Fibroblast of skin of right biceps (primary cell): ENCODE results near the gene MAP4K3.

Experiments
- DNase-seq: peaks from one replicate; pipeline ENCODE4 v3.0.0-alpha.2; 2013

The MAP4K3 gene

DNA sequence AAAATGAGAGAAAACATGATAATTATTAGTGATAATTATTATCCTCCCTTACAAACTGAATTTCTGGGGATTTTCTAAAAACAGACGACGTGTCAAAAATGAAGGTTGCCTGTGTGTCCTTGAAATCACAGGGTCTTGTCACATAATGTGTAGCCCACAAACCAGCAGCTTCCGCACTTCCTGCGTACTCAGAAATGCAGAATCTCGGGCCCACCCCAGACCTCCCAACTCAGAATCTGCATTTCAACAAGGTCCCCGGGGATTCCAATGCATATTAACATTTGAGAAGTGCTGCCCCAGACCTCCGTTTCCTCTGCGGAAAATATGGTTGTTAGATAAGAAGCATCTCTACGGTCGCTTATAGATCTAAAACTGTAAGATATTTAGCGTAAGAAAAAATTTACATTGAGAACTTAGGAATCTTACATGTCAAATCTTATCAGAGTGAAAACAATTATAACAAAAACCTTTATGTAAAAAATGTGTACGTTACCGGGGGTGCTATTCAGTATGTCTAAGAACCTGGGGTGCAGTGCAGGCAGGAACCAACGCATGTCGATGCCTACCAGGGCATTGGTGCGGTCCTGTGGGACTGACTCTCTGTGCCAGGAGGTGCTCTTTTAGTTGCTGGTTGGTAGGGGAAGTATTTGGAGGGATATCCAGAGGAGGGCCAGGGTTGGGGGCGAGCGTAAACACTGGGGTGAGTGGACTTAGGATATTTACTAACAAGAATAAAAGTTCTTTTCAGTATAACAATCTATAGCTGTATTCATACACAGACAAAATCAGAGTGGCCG lies 208.5 kb downstream of the MAP4K3 start:
- DNase-seq: no peak

DNA sequence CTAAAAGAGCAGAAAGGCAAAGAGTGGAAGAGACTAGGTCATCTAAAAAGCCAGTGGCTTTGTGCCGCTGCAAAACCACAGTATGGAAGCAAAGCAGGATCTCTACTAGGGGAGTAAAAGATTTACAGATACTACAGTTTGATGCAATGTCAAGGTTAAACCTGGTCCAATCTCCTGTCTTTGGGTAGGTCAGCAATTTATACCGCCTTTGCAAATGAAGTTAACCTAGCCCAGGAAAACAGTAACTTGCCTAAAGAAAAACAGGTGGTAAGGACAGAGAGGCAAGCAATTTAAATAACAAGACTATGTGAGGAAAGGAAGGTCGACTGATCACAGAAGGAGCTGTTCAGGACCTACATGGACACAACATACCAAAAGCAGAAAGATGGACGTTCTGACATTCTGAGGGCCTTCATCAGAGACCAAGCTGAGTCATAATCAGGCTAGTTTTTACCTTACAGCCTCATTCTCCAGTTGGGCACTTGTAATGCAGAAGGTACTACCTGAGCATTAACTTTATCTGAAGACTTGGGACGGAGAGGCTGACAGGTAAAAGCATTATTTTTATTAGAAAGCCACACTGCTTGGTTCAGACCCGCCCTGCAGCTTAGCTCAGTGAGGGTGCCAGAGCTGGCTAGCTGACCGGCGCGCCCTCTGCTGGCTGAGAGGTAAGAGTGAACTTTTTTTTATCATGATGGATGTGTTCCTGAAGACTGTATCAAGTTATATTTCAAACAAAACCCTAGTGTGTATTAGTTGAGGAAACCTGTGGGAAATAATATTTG lies 209.3 kb downstream of the MAP4K3 start:
- DNase-seq: peak; percentile 62

DNA sequence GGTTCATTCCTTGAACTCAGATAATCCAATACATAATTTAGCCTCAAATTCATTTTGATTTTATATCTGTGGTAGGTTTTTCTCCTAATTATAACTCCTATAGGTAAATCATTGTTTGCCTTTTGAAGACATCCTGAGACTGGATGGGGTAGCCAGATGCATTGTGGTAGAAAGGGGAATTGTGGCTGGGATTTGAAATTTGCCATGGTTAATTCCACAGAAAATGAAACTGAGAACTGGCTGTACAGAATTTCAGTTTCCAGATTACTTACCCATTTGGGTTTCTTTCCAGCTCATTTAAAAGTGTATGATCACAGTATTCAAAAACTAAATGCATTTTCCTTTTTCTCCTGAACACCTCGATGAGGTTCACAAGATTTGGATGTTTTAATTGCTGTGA lies 211.5 kb downstream of the MAP4K3 start:
- no peak for DNase-seq

DNA sequence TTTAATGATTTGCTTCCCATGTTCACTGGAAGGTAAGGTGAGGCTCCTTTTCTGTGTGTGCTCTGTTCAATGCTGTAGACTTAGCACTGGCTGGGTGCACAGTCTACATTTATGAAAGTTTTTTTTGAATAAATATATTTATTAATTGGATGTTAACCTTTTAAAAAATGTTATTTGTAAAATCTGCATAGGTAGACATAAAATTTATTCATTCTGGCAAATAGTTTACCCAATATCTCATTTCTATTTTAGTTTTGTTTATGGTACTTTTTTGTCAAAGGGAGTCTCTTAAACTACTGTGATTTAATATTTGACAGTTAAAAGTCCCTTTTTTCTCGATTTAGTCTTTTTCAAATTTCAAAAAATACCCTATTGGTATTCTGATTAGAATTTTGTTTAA lies 213.2 kb downstream of the MAP4K3 start:
- DNase-seq: no peak

DNA sequence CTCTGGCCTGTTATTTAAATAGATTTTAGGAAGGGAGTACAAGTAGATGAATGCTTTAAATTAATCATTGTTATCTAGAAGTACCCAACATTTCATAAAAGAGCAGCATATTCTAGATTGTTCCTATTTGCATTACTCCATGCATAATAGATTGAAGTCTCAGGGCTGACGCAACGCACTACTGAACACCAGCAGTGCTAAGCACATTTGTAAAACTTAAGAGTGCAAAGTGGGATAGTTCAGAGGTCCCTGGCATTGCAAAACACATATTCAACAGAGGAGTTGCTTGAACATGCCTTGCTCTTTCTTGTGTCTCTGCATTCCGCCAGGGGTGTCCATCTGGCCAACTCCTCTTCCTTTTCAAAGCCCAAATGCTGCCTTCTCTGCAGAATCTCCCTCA lies 215.6 kb downstream of the MAP4K3 start:
- no peak for DNase-seq

DNA sequence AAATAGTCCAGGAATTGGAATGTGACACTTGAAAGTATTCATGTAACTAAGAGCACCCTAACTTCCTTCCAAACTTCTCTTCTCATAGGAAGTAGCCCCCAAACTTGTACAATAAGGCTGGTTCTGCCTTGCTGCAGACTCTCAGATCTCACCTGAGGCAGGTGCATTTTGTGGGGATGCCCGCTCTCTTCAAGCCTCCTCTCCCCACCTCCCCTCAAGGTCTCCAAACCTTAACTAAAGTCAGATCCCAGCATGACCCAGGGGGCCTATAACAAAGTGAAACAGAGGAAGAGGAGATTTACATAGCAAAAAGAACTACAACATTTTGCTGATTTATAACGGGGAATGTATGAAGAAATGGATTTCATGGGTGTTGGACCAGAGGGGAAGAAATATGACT lies 216.9 kb downstream of the MAP4K3 start:
- DNase-seq: no peak

DNA sequence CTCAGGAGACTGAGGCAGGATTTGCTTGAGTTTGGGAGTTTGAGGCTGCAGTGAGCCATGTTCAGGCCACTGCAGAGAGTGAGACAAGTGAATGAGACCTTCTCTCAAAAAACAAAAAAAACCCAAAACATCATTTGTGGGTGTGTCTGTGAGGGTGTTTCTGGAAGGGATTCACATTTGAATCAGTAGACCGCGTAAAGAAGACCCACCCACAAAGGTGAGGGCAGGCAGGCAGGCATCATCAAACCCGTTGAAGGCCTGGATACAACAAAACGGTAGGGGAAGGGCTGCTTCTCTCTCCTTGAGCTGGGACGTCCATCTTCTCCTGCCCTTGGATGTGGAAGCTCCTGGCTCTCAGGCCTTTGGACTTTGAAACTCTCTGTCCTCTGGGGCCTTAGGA lies 218.7 kb downstream of the MAP4K3 start:
- no peak for DNase-seq

DNA sequence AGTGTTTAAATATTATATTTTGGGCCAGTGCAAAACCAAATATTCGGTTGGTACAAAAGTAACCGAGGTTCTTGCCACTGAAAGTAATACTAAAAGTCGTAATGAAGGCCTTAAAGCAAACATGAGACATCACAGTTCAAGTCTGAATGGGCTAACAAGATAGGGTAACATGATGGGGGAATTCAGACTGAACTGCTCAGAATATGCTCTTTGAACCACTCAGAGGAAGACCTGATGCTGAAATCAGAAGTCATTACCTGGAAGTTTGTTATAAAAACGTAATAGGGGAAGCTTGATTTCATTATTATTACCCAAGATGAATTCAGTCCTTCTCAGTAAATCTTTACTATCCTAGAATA lies 219.9 kb downstream of the MAP4K3 start:
- DNase-seq: no peak

DNA sequence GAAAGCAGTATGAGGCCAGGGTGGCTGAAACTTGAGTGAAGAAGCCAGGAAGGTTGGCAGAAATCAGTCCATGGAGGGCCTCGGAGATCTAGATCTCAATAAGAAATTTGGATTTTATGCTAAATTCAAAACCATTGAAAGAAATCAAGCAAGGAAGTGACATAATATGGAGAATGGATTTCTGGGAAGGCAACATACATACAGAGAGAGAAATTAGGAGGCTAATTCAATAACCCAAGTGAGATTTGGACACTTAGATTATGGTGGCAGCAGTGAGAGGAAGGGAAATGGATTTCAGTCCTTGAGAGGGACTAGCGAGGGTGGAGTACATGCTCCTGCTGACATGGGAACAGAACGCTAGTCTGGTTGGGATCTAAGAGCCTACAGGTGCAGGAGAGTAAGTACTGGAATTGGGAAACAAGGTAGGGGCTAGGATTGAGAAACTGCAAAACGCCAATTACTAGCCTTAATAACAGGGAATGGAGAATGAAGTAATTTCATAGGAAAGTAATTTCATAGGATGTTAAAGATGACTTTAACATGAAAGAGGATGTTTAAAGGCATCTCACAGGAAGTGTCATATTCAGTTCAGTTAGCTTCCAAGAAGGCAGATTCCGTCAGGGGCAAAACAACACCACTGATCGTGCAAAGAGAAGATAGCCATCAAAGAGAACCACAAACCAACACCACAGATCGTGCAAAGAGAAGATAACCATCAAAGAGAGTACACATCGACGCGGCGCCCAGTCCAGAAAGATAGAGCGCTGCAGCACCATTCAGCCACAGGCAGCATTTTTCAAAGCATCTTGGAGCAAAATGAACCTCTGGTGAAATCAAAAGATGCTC lies 220.5 kb downstream of the MAP4K3 start:
- DNase-seq: no peak

DNA sequence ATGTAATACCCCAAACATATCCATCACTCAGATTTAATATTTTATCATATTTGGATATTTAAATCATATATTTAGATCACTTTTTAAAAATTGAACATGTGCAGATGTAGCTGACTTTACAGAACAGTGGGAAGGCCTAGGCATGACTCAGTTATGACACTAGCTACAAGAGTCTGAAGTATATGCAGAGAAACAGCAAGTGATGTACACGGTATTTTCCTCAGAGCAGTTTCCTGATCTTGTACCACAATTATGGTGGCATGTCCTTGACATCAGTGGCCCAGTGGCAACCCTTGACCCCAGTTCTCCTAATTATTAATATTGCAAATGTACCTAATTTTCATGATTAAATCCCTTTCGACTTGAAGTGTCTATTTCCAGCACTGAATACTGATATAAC lies 221.5 kb downstream of the MAP4K3 start:
- no peak for DNase-seq

DNA sequence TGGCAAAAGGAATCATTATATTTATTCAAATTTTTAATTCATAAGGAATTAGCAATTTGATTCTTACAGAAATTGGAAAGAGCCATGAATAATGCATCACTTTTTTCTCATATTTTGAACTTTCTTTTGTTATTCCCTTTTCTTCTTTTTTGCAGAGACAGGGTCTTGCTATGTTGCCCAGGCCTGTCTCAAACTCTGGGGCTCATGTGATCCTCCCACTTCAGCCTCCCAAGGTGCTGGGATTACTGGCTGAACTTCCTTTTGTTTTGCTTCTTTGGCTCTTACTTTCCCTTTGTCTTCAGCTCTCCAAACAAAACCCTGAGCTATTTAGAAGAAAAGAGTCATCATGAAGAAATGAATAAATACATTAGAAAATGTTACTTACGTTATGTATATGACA lies 224.1 kb downstream of the MAP4K3 start:
- DNase-seq: no peak

DNA sequence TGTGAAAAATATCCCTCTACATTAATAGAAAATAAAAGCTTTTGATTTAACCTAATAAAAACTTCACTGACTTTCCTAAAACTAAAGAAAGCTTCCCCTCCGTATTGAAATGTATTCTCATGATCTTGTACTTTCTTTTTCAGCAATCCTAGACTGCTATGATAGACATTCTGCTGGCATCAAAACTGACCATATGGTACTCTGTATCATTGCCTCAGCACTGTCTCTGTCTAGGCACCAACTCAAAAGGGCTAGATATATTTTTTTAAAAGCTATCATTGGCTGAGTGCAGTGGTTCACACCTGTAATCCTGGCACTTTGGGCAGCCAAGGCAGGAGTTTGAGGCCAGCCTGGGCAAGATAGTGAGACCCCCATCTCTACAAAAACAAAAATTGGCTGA lies 226.2 kb downstream of the MAP4K3 start:
- no peak for DNase-seq

DNA sequence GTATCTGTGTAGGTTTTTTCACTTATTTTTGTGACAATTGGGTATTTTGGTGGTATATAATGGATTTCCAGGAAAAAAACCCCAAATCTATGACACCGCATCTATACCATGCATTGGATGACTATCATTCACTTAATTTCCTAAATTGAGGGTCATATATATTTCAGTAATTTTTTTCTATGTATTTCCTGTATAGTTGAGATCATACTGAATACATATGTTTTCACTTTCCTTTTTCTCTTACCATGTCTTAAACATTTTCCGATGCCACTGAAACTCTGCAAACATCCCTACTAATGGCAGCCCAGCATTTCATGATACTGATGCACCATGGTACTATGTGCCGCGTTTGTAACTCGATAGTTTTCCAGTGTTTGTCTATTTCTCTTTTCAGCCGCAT lies 233.7 kb downstream of the MAP4K3 start:
- no peak for DNase-seq

DNA sequence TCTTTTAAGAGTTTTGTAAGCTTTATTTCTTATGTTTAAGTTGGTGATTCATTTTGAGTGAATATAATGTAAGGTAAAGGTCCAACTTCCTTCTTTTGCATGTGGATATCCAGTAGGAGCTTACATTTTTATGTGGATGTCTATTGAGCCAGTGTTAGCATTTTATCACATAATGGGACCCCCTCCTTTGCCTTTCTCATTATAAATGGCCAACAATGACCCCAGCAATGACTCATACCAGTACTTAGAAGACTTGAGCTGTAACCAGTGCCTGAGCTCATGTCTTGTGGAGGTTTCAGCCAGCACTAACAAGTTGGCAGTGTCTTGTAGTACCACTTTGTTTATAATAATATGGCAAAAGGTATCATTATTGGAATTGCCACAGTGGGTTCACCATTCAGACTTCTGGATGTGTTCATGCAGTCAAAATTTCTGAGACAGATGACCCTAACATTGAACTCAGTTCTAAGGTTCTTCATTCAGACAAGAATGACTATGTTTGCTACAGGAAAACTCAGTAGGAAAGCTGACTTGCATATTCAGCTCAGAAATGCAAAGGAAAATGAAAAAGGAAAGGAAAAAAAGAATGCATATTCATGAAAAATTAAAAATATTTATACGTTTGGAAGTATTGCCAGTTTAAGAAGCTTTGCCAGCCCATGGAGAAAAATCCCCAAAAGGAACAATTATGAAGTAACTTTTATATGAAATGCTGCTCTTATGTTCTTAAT lies 234.3 kb downstream of the MAP4K3 start:
- no peak for DNase-seq
